Heart left ventricle (tissue), 13 donors: ENCODE data around the gene MYOM1.

Experiments used
- CTCF ChIP-seq, 12 donors: fragments of 200-600 bp; sonication (generic) in 4 of 12; IDR thresholded peaks; one replicate each; pipeline versions ENCODE4 v1.5.0 to v1.8.0; 2018 to 2022; ENCODE audit warnings: antibody characterized with exemption in 12 of 12, mild to moderate bottlenecking in 5 of 12
- POLR2A ChIP-seq, 2 donors: fragments of 450-650 bp; IDR thresholded peaks; one replicate each; pipeline ENCODE4 v1.6.1; 2017; ENCODE audit warnings: antibody characterized with exemption in 2 of 2, mild to moderate bottlenecking in 2 of 2, moderate library complexity in 2 of 2
- donor health status: ischemic (EF 13 %, LVEDD 7.1; RV severe dilation, severe dysfunction).
- donor health status: DM: no; HTN: yes; CAD: no.
- donor health status: DM: no; HTN: no; CAD: no.
- donor health status: ischemic (EF 25% LVEDD 6.9; RV normal size, moderate dysfunction).
- donor health status: ischemic (EF 25% LVEDD 5.7; RV mildly dilated, moderate dysfunction).
- donor health status: ischemic (EF 35%, LVEDD 5.7; RV mildly dilated, moderate dysfunction).
- donor health status: nonischemic (EF 11% LVEDD 7.7; RV severe dilation, severe dysfunction).
- donor health status: DM: yes; HTN: yes; CAD: no.
- donor health status: PGD.
- donor health status: ischemic (EF 29% LVEDD 5.4; RV normal size, mild dysfunction).
- donor health status: nonischemic (EF 23%, LVEDD 6.1; RV moderate dilation, normal function).

GRCh38 chr18:3067722-3068121 lies 152.0 kb downstream of the MYOM1 start:
- TF ChIP-seq CTCF (IDR thresholded peaks at IDR 0.05) (no peak), POLR2A (IDR thresholded peaks at IDR 0.05) (no peak)
